Hepatocyte (in vitro differentiated cells): ENCODE results near the gene CD1D. TPM values are rescaled to one million over a fixed set of nuclear protein-coding genes. Genes with fewer than 3 reads are reported as not detected.

Experiments
- DNase-seq: peaks from one replicate; pipeline ENCODE4 v3.0.0-alpha.2; 2016; ENCODE audit warnings: low spot score
- H2AFZ ChIP-seq: fragments of 200-600 bp; sonication (generic); 2 replicates; pipeline ENCODE4 v1.6.0; 2016; ENCODE audit warnings: antibody characterized with exemption, mild to moderate bottlenecking
- H3K27ac ChIP-seq: fragments of 200-600 bp; sonication (generic); 2 replicates; pipeline ENCODE4 v1.5.1; 2016; ENCODE audit warnings: mild to moderate bottlenecking
- H3K27me3 ChIP-seq: fragments of 200-600 bp; sonication (generic); 2 replicates; pipeline ENCODE4 v1.6.1; 2016
- H3K36me3 ChIP-seq: fragments of 200-600 bp; sonication (generic); replicated peaks from 2 replicates; pipeline ENCODE4 v1.5.1; 2016; ENCODE audit warnings: low read depth; ENCODE audit not compliant: insufficient read depth
- H3K4me1 ChIP-seq: fragments of 200-600 bp; sonication (generic); 2 replicates; pipeline ENCODE4 v1.5.1; 2016; ENCODE audit warnings: mild to moderate bottlenecking, moderate library complexity; ENCODE audit not compliant: insufficient read depth
- H3K4me2 ChIP-seq: fragments of 200-600 bp; sonication (generic); 2 replicates; pipeline ENCODE4 v1.6.0; 2016
- H3K4me3 ChIP-seq: fragments of 200-600 bp; sonication (generic); 2 replicates; pipeline ENCODE4 v1.5.1; 2016; ENCODE audit warnings: mild to moderate bottlenecking
- H3K79me2 ChIP-seq: fragments of 200-600 bp; sonication (generic); 2 replicates; pipeline ENCODE4 v1.6.0; 2017; ENCODE audit warnings: mild to moderate bottlenecking
- H3K9me2 ChIP-seq: fragments of 200-600 bp; sonication (generic); replicated peaks from 2 replicates; pipeline ENCODE4 v1.6.0; 2017; ENCODE audit warnings: mild to moderate bottlenecking; ENCODE audit not compliant: insufficient read depth
- H3K9me3 ChIP-seq: fragments of 200-600 bp; sonication (generic); 2 replicates; pipeline ENCODE4 v1.5.1; 2016; ENCODE audit warnings: low read depth, mild to moderate bottlenecking
- H4K20me1 ChIP-seq: fragments of 200-600 bp; sonication (generic); 2 replicates; pipeline ENCODE4 v1.6.0; 2016; ENCODE audit warnings: mild to moderate bottlenecking; ENCODE audit not compliant: insufficient read depth, poor library complexity, severe bottlenecking
- CTCF ChIP-seq: fragments of 200-600 bp; sonication (generic); IDR thresholded peaks from 2 replicates; pipeline ENCODE4 v1.5.1; 2016; ENCODE audit warnings: antibody characterized with exemption, mild to moderate bottlenecking; ENCODE audit not compliant: poor library complexity
- EZH2 ChIP-seq: fragments of 200-600 bp; sonication (generic); IDR thresholded peaks from 2 replicates; pipeline ENCODE4 v1.6.1; 2016; ENCODE audit warnings: antibody characterized with exemption, mild to moderate bottlenecking, borderline replicate concordance
- EZH2phosphoT487 ChIP-seq: fragments of 200-600 bp; sonication (generic); IDR thresholded peaks from one replicate; pipeline ENCODE4 v1.6.1; 2018; ENCODE audit warnings: antibody characterized with exemption, mild to moderate bottlenecking, low read depth, moderate library complexity; ENCODE audit not compliant: unreplicated experiment, severe bottlenecking
- WGBS: methylation state at CpG from one replicate; pipeline ENCODE4 v1.1.6; 2016; ENCODE audit warnings: low lambda C conversion rate; ENCODE audit errors: missing lambda C conversion rate; 5-methylcytosine and 5-hydroxymethylcytosine counted together
- polyA plus RNA-seq: library from polyadenylated mRNA; unstranded; fragments of >200 nt; fragmentation: Nextera tagmentation; extraction: Ambion mirVana; gene quantifications from 2 replicates; pipeline ENCODE4 v1.2.1, GENCODE V29; 2016
- total RNA-seq: library from RNA; depleted of rRNA; stranded (reverse); fragments of >200 nt; gene quantifications from 2 replicates; pipeline ENCODE4 v1.2.3, GENCODE V29; 2014

The CD1D gene
- total and polyA plus RNA-seq, 2 experiments from 2014 or later, result 3.7 to 3.9 TPM

- Histone ChIP-seq H3K9me3 (no peaks in the 10 kb centered on the region), H3K9me2 (no peaks in the 10 kb centered on the region)
- WGBS, result 43% methylated on average over 6 of the region's 6 CpGs
Measured at GRCh38 chr1:158191299-158191698, 10.6 kb downstream of the CD1D start.

GRCh38 chr1:158196461-158196860 lies 15.8 kb downstream of the CD1D start:
- TF ChIP-seq EZH2 (no peak), EZH2phosphoT487 (no peak), CTCF (no peak)
- Histone ChIP-seq H4K20me1 (no peaks in the 10 kb centered on the region), H3K4me3 (no peak overlapping the region), H3K27ac (no peak overlapping the region), H3K27me3 (peaks cover 6% of the 10 kb centered on the region), H3K9me2 (no peaks in the 10 kb centered on the region), H2AFZ (no peak overlapping the region), H3K4me1 (no peaks in the 10 kb centered on the region), H3K36me3 (no peaks in the 10 kb centered on the region), H3K4me2 (no peak overlapping the region), H3K79me2 (no peaks in the 10 kb centered on the region), H3K9me3 (no peaks in the 10 kb centered on the region)
- DNase-seq, result no peak

More at GRCh38 chr1:158191299-158191698, 10.6 kb downstream of the CD1D start:
- no peaks in the 10 kb centered on the region for H4K20me1 ChIP-seq
- H3K27me3 ChIP-seq, result peaks cover 10% of the 10 kb centered on the region
- no peaks in the 10 kb centered on the region for H3K4me1 ChIP-seq
- H2AFZ ChIP-seq, result no peak overlapping the region
- DNase-seq, result no peak
- H3K4me2 ChIP-seq, result no peak overlapping the region
- no peaks in the 10 kb centered on the region for H3K36me3 ChIP-seq
- no peak overlapping the region for H3K27ac ChIP-seq
- H3K4me3 ChIP-seq, result no peak overlapping the region
- no peaks in the 10 kb centered on the region for H3K79me2 ChIP-seq
- TF ChIP-seq CTCF, result no peak
- no peak for TF ChIP-seq EZH2
- TF ChIP-seq EZH2phosphoT487, result no peak

GRCh38 chr1:158199849-158200248 lies 19.2 kb downstream of the CD1D start:
- Histone ChIP-seq H3K36me3 (no peaks in the 10 kb centered on the region), H3K27ac (no peak overlapping the region), H3K9me2 (no peaks in the 10 kb centered on the region), H4K20me1 (no peaks in the 10 kb centered on the region), H2AFZ (no peak overlapping the region), H3K4me2 (no peak overlapping the region), H3K4me1 (no peaks in the 10 kb centered on the region), H3K9me3 (no peaks in the 10 kb centered on the region), H3K4me3 (no peak overlapping the region), H3K27me3 (no peaks in the 10 kb centered on the region), H3K79me2 (no peaks in the 10 kb centered on the region)
- TF ChIP-seq CTCF (no peak), EZH2phosphoT487 (no peak), EZH2 (no peak)
- WGBS, result 57% methylated on average over 5 of the region's 5 CpGs
- no peak for DNase-seq

- no peak overlapping the region for H3K4me3 ChIP-seq
- H3K4me2 ChIP-seq, result no peak overlapping the region
- no peak overlapping the region for H3K27ac ChIP-seq
- no peaks in the 10 kb centered on the region for H4K20me1 ChIP-seq
- no peak overlapping the region for H2AFZ ChIP-seq
- no peaks in the 10 kb centered on the region for H3K4me1 ChIP-seq
- no peak for DNase-seq
- no peaks in the 10 kb centered on the region for H3K27me3 ChIP-seq
- WGBS, result 83% methylated on average over 1 of the region's 1 CpG
- no peaks in the 10 kb centered on the region for H3K36me3 ChIP-seq
- H3K9me2 ChIP-seq, result no peaks in the 10 kb centered on the region
- H3K9me3 ChIP-seq, result no peaks in the 10 kb centered on the region
- no peaks in the 10 kb centered on the region for H3K79me2 ChIP-seq
- no peak for TF ChIP-seq CTCF
- TF ChIP-seq EZH2phosphoT487, result no peak
- TF ChIP-seq EZH2, result no peak
Measured at GRCh38 chr1:158200527-158200926, 19.8 kb downstream of the CD1D start.
